ENCODE measurements around the gene RAPGEF2.

GRCh38 chr4:159367781-159368080, 264.9 kb downstream of the RAPGEF2 start:
- TF ChIP-seq CTCF (IDR thresholded peaks at IDR 0.05) (no peak), POLR2AphosphoS5 (IDR thresholded peaks at IDR 0.05) (no peak), EP300 (IDR thresholded peaks at IDR 0.05) (no peak)

Data from stomach (tissue), 4 donors.